HepG2 (cell line): ENCODE data around the gene B4GALT2. TPM values are rescaled to one million over a fixed set of nuclear protein-coding genes. Genes with fewer than 3 reads are reported as not detected.

Source experiments
- AGO1 ChIP-seq: fragments of 200-400 bp; formaldehyde crosslinking; IDR thresholded peaks from 2 replicates; pipeline ENCODE4 v1.6.1; 2017; ENCODE audit warnings: mild to moderate bottlenecking, low read depth, low read length, moderate library complexity; ENCODE audit not compliant: poor library complexity, severe bottlenecking
- ARID2 ChIP-seq: sonication (generic); formaldehyde crosslinking; IDR thresholded peaks from 2 replicates; pipeline ENCODE4 v1.8.1; 2022; ENCODE audit warnings: mild to moderate bottlenecking, missing genetic modification reagents, borderline replicate concordance
- ARNTL ChIP-seq: sonication (generic); formaldehyde crosslinking; IDR thresholded peaks from 2 replicates; pipeline ENCODE4 v1.4.0; 2020; ENCODE audit warnings: mild to moderate bottlenecking, missing genetic modification reagents
- GFI1 ChIP-seq: sonication (generic); formaldehyde crosslinking; IDR thresholded peaks from 2 replicates; pipeline ENCODE4 v1.5.0; 2020; ENCODE audit warnings: missing genetic modification reagents, mild to moderate bottlenecking, borderline replicate concordance
- HNF4A ChIP-seq: sonication (generic); formaldehyde crosslinking; IDR thresholded peaks from 2 replicates; pipeline ENCODE4 v1.4.0; 2020; ENCODE audit warnings: missing genetic modification reagents
- KDM4B ChIP-seq: sonication (generic); formaldehyde crosslinking; IDR thresholded peaks from 2 replicates; pipeline ENCODE4 v1.4.0; 2020; ENCODE audit warnings: missing genetic modification reagents
- NBN ChIP-seq: fragments of 450-650 bp; conservative IDR thresholded peaks from 2 replicates; pipeline ENCODE4 v1.6.1; 2017
- PHF5A ChIP-seq: IDR thresholded peaks from one replicate; pipeline ENCODE4 v1.6.1; 2018; ENCODE audit warnings: low read depth, missing genetic modification reagents; ENCODE audit not compliant: unreplicated experiment
- RBFOX2 ChIP-seq: fragments of 200-400 bp; formaldehyde crosslinking; IDR thresholded peaks from 2 replicates; pipeline ENCODE4 v1.6.1; 2017; ENCODE audit warnings: low read depth, mild to moderate bottlenecking, low read length
- REL ChIP-seq: sonication (generic); formaldehyde crosslinking; conservative IDR thresholded peaks from 2 replicates; pipeline ENCODE4 v1.8.0; 2022; ENCODE audit warnings: mild to moderate bottlenecking, missing genetic modification reagents, moderate library complexity
- RFXAP ChIP-seq: sonication (generic); formaldehyde crosslinking; IDR thresholded peaks from 2 replicates; pipeline ENCODE4 v1.4.0; 2020; ENCODE audit warnings: missing genetic modification reagents, borderline replicate concordance
- TMF1 ChIP-seq: sonication (generic); formaldehyde crosslinking; IDR thresholded peaks from 2 replicates; pipeline ENCODE4 v1.8.1; 2022; ENCODE audit warnings: low read depth, missing genetic modification reagents
- ZNF34 ChIP-seq: sonication (generic); formaldehyde crosslinking; IDR thresholded peaks from 2 replicates; pipeline ENCODE4 v1.4.0; 2020; ENCODE audit warnings: mild to moderate bottlenecking, missing genetic modification reagents, borderline replicate concordance
- ZNF44 ChIP-seq: sonication (generic); formaldehyde crosslinking; IDR thresholded peaks from 2 replicates; pipeline ENCODE4 v1.5.1; 2020; ENCODE audit warnings: mild to moderate bottlenecking, missing genetic modification reagents
- ZNF570 ChIP-seq: sonication (generic); formaldehyde crosslinking; IDR thresholded peaks from 2 replicates; pipeline ENCODE4 v1.4.0; 2020; ENCODE audit warnings: mild to moderate bottlenecking, missing genetic modification reagents, borderline replicate concordance
- ZNF792 ChIP-seq: IDR thresholded peaks from 2 replicates; pipeline ENCODE4 v1.6.1; 2016
- polyA plus RNA-seq, 8 experiments: library from polyadenylated mRNA; depleted of rRNA in 3 of 8; stranded (reverse) in 7 of 8; unstranded in 1 of 8; fragments of >200 nt; fragmentation: Illumina TruSeq in 4 of 8; extraction: Trizol in 4 of 8; gene quantifications; 2 replicates each; pipeline versions ENCODE4 v1.2.1 to v1.2.3, GENCODE V29; 2011 to 2016; ENCODE audit warnings: low read depth in 4 of 8, missing spikeins in 1 of 8, mixed read lengths in 1 of 8; ENCODE audit not compliant: insufficient read depth in 1 of 8
- total RNA-seq, 5 experiments: library from RNA; depleted of rRNA; stranded (reverse); fragments of >200 nt; fragmentation: Illumina TruSeq; extraction: Trizol; gene quantifications; 2 replicates each; pipeline ENCODE4 v1.2.3, GENCODE V29; 2016; ENCODE audit warnings: low read depth in 1 of 5
- TF ChIP-seq, protein P1 (sequence below): sonication (generic); formaldehyde crosslinking; IDR thresholded peaks from 2 replicates; pipeline ENCODE4 v1.9.0; 2021; ENCODE audit warnings: missing genetic modification reagents, mild to moderate bottlenecking, borderline replicate concordance
- TF ChIP-seq, protein P2 (sequence below), 2 experiments: sonication (generic) in 1 of 2; formaldehyde crosslinking in 1 of 2; IDR thresholded peaks; 2 replicates each; pipeline versions ENCODE4 v1.4.0 to v1.6.1; 2018 to 2020; ENCODE audit warnings: missing genetic modification reagents in 2 of 2, borderline replicate concordance in 1 of 2, low read depth in 1 of 2, mild to moderate bottlenecking in 1 of 2, missing biosample characterization in 1 of 2
- TF ChIP-seq, protein P3 (sequence below): sonication (generic); formaldehyde crosslinking; IDR thresholded peaks from 2 replicates; pipeline ENCODE4 v1.4.0; 2020; ENCODE audit warnings: missing genetic modification reagents, borderline replicate concordance
- TF ChIP-seq, protein P4 (sequence below): sonication (generic); formaldehyde crosslinking; IDR thresholded peaks from 2 replicates; pipeline ENCODE4 v1.4.0; 2020; ENCODE audit warnings: missing genetic modification reagents

B4GALT2 gene
- total and polyA plus RNA-seq, 2 of the 13 experiments (the other 11 are each of a cell fraction or from before 2014, with no cell fraction given) = 41.9 to 78.0 TPM

DNA sequence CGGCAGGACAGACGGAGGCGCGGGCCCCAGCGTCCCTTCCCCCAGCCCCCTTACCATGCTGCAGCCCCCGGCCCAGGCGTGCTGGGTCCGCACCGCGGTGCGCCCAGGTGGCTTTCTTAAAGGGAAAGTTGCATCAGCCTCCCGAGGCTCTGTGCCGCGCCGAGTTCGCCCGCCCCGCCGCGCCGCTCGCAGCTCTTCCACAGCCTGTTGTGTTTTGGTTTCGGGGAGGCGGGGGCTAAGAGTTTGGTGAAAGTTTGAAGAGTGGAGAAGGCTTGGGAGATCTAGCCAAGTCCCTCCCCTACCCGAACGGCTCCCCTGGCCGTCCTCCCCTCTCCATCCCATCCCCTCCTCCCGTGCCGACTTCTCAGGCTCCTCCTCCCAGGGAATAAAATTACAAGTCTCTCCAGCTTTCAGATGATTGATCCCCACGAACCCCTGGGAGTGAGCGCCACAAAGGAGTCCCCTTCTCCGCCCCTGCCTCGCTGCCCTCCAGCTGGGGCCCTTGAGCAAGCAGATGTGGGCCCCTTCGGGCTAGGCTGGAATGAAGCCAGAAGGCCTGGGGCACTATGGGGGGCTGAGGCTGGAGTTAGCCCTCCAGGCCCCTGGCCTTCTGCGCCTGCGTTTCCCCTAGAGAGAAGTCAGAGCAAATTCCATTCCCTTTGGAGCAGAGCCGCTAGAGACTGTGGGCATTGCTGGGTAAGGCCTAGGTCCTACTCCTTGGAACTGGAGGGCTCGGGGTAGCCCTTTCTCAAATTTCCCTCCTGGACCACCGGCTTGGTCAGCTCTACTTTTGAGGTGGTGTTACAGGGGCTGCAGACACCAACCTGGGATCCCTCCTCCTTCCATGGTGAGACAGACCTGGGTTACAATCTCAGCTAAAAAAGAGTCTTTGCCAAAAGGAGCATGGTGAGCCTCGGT, 52.5 kb downstream of the B4GALT2 start, which contains the start of gene SLC6A9 (continued):
- TF ChIP-seq KDM4B (peak; percentile 17; the same call in 1 of the 2 replicates), ZNF34 (CRISPR knock-in tag) (0 out of 2 replicates have a peak, but pooled peaks have one; percentile 39), AGO1 (no peak), RBFOX2 (peak; percentile 57), ZNF792 (no peak), ZNF44 (CRISPR knock-in tag) (no peak), TMF1 (CRISPR knock-in tag) (no peak), HNF4A (CRISPR knock-in tag) (peak; percentile 33; the same call in 1 of the 2 replicates), REL (CRISPR knock-in tag) (0 out of 2 replicates have a peak, but pooled peaks have one; percentile 47), ARNTL (CRISPR knock-in tag) (0 out of 2 replicates have a peak, but pooled peaks have one; percentile 4), NBN (no peak), GFI1 (CRISPR knock-in tag) (no peak), ARID2 (CRISPR knock-in tag) (no peak), PHF5A (CRISPR knock-in tag) (no peak), RFXAP (CRISPR knock-in tag) (no peak), ZNF570 (CRISPR knock-in tag) (no peak)
- TF ChIP-seq, protein P1, sequence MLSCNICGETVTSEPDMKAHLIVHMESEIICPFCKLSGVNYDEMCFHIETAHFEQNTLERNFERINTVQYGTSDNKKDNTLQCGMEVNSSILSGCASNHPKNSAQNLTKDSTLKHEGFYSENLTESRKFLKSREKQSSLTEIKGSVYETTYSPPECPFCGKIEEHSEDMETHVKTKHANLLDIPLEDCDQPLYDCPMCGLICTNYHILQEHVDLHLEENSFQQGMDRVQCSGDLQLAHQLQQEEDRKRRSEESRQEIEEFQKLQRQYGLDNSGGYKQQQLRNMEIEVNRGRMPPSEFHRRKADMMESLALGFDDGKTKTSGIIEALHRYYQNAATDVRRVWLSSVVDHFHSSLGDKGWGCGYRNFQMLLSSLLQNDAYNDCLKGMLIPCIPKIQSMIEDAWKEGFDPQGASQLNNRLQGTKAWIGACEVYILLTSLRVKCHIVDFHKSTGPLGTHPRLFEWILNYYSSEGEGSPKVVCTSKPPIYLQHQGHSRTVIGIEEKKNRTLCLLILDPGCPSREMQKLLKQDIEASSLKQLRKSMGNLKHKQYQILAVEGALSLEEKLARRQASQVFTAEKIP = no peak
- TF ChIP-seq, protein P2, sequence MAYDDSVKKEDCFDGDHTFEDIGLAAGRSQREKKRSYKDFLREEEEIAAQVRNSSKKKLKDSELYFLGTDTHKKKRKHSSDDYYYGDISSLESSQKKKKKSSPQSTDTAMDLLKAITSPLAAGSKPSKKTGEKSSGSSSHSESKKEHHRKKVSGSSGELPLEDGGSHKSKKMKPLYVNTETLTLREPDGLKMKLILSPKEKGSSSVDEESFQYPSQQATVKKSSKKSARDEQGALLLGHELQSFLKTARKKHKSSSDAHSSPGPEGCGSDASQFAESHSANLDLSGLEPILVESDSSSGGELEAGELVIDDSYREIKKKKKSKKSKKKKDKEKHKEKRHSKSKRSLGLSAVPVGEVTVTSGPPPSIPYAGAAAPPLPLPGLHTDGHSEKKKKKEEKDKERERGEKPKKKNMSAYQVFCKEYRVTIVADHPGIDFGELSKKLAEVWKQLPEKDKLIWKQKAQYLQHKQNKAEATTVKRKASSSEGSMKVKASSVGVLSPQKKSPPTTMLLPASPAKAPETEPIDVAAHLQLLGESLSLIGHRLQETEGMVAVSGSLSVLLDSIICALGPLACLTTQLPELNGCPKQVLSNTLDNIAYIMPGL (CRISPR knock-in tag; IDR thresholded peaks at IDR 0.05; ENCODE audit: borderline replicate concordance in 1 of 2, low read depth in 1 of 2) = peak in 1 of 2 experiments; percentile 41; a peak in 2 of 4 replicates
- TF ChIP-seq, protein P3, sequence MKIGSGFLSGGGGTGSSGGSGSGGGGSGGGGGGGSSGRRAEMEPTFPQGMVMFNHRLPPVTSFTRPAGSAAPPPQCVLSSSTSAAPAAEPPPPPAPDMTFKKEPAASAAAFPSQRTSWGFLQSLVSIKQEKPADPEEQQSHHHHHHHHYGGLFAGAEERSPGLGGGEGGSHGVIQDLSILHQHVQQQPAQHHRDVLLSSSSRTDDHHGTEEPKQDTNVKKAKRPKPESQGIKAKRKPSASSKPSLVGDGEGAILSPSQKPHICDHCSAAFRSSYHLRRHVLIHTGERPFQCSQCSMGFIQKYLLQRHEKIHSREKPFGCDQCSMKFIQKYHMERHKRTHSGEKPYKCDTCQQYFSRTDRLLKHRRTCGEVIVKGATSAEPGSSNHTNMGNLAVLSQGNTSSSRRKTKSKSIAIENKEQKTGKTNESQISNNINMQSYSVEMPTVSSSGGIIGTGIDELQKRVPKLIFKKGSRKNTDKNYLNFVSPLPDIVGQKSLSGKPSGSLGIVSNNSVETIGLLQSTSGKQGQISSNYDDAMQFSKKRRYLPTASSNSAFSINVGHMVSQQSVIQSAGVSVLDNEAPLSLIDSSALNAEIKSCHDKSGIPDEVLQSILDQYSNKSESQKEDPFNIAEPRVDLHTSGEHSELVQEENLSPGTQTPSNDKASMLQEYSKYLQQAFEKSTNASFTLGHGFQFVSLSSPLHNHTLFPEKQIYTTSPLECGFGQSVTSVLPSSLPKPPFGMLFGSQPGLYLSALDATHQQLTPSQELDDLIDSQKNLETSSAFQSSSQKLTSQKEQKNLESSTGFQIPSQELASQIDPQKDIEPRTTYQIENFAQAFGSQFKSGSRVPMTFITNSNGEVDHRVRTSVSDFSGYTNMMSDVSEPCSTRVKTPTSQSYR = no peak
- TF ChIP-seq, protein P4, sequence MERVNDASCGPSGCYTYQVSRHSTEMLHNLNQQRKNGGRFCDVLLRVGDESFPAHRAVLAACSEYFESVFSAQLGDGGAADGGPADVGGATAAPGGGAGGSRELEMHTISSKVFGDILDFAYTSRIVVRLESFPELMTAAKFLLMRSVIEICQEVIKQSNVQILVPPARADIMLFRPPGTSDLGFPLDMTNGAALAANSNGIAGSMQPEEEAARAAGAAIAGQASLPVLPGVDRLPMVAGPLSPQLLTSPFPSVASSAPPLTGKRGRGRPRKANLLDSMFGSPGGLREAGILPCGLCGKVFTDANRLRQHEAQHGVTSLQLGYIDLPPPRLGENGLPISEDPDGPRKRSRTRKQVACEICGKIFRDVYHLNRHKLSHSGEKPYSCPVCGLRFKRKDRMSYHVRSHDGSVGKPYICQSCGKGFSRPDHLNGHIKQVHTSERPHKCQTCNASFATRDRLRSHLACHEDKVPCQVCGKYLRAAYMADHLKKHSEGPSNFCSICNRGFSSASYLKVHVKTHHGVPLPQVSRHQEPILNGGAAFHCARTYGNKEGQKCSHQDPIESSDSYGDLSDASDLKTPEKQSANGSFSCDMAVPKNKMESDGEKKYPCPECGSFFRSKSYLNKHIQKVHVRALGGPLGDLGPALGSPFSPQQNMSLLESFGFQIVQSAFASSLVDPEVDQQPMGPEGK (CRISPR knock-in tag) = peak; percentile 76
